GM21717 (cell line): ENCODE results near the gene FUBP3.
"Not testable (repeated sequence)": the region's sequence is repeated elsewhere in the genome, so short reads cannot be mapped to it uniquely, and the experiment has no call there.

Source experiments
- ATAC-seq: cut with Tn5 transposase; IDR thresholded peaks from one replicate; pipeline ENCODE4 v1.9.1; 2021; ENCODE audit warnings: mild to moderate bottlenecking, moderate library complexity; ENCODE audit not compliant: unreplicated experiment

The FUBP3 gene

DNA sequence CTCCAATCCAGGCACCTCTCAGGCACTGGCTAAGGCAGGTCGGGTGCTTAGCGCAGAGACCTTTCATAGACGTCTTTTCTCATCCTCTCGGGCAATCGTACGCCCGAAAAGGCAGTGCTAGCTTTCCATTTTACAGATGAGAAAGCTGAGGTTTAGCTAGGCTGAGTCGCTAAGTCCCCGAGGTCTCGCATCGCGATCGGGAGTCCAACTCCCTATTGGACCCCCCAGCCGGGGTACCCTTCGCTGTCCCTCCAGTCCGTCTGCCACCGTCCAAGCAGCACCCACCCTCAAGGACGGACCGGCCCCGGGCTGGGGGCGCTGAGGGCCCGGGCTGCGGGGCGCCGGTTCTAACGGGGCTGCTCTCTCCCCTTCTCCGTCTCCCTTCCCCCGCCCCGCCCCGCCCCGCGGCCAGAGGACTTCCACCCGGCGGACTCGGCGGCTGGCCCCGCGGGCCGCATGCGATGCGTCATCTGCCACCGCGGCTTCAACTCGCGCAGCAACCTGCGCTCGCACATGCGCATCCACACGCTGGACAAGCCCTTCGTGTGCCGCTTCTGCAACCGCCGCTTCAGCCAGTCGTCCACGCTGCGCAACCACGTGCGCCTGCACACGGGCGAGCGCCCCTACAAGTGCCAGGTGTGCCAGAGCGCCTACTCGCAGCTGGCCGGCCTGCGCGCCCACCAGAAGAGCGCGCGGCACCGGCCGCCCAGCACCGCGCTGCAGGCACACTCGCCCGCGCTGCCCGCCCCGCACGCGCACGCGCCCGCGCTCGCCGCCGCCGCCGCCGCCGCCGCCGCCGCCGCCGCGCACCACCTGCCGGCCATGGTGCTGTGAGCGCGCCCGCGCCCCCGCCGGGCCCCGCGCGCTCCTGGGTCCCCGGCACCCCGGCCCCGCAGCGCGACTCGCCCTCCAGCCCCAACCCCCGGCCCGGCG is 101.7 kb downstream of the FUBP3 start:
- ATAC-seq, result no peak

DNA sequence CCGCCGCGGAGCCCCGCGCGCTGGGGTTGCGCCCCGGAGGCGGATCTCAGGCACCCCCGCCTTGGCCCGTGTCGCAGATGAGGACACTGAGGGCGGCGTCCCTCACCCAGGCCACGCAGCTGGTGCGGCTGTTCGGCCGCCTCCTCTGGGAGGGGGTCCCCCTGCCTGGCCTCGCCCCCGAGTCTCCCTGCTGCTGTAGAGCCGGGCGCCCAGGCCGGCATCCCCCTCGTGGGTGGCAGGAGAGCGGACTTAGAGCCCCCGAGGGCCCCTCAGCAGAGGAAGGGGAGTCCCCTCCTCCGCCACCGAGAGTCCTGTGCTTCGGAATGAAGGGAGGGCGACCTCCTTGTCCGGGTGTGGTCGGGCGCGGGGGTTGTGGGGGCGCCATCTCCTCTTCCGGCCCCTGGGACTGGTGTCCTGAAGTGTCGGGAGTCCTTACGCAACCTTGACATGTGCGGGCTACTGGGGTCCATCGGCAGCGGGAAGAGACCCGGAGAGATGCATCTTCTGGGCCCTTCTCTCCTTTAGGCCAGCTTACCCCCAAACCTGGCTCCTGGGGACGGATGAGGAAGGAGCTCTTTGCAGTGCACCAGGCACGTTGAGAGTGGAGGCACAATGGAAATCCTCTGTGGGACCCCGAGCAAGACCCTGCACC is 102.5 kb downstream of the FUBP3 start:
- ATAC-seq, result no peak

DNA sequence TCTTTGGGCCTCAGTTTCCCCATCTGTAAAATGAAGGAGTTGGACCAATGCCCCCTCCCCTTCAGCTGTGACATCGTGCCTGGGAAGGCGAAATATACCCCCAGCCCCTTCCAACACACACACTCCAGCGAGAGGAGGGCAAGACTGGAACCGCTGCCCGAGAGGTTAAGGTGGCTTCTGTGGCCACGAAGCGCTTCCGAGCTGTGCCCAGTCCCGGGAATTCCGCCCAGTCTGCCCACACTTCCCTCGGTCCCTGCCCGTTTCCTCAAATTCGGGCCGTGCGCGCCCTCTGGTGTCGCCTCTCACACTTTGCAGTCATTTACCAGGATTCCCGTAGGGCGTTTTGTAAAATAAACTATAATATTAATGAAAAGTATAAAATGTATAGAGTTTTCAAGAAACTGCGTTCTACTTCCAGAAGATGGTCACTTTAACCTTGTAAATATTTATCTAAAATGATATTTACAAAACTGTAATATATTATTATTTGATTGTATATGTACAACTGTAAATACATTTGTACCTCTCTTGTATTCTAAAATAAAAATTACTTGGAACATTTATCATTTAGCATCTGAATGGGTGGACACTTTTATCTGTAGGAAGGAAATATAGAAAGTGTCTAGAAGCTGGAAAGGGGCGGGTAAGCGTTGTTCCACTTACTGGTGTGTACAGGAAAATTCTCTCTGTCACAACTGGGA is 103.2 kb downstream of the FUBP3 start:
- ATAC-seq, result no peak

- ATAC-seq, result no peak
These were observed 105.7 kb downstream of the FUBP3 start for GRCh38 chr9:130685104-130685503.

GRCh38 chr9:130685945-130686344 is 106.6 kb downstream of the FUBP3 start:
- not testable (repeated sequence) for ATAC-seq

- no peak for ATAC-seq
These were observed 108.2 kb downstream of the FUBP3 start for GRCh38 chr9:130687615-130688014.
